SK-N-SH (cell line): ENCODE measurements around the gene CFAP221. TPM values are rescaled to one million over a fixed set of nuclear protein-coding genes. Genes with fewer than 3 reads are reported as not detected.

Source experiments
- CTCF ChIA-PET: fragments of 300-600, 350-600 bp; formaldehyde crosslinking; extraction: SDS; loops from one replicate; lab custom pipeline; 2021; lab: Yijun Ruan, JAX
- POLR2A ChIA-PET: fragments of 350-600 bp; sonication (Branson Sonifier 250); formaldehyde crosslinking; extraction: SDS; loops from one replicate; lab custom pipeline; 2020; ENCODE audit warnings: antibody characterized with exemption, inconsistent platforms; lab: Yijun Ruan, JAX
- DNase-seq: peaks from one replicate; pipeline ENCODE4 v3.0.0; 2012
- H2AFZ ChIP-seq: fragments of 200-600 bp; sonication (generic); 2 replicates; pipeline ENCODE4 v1.8.1; 2016; ENCODE audit warnings: antibody characterized with exemption, mild to moderate bottlenecking, low read depth
- H3F3A ChIP-seq: fragments of 200-600 bp; sonication (generic); replicated peaks from 2 replicates; pipeline ENCODE3; 2016; ENCODE audit warnings: antibody characterized with exemption, mild to moderate bottlenecking; ENCODE audit not compliant: insufficient read depth
- H3K27ac ChIP-seq, 2 experiments: fragments of 200-500 bp in 1 of 2; fragments of 200-600 bp in 1 of 2; sonication (Bioruptor generic) in 1 of 2; sonication (generic), shearing (Covaris generic) in 1 of 2; 2 replicates each; pipeline versions ENCODE4 v1.5.1 to v1.6.1; 2014 to 2016; ENCODE audit warnings: low read depth in 2 of 2, inconsistent platforms in 1 of 2, low read length in 1 of 2, mild to moderate bottlenecking in 1 of 2, mixed read lengths in 1 of 2
- H3K27me3 ChIP-seq: fragments of 200-600 bp; sonication (generic), shearing (Covaris generic); 2 replicates; pipeline ENCODE4 v1.6.1; 2016; ENCODE audit warnings: mixed run types; ENCODE audit not compliant: insufficient read depth
- H3K36me3 ChIP-seq, 2 experiments: fragments of 200-500 bp in 1 of 2; fragments of 200-600 bp in 1 of 2; sonication (Bioruptor generic) in 1 of 2; sonication (generic) in 1 of 2; replicated peaks in 1 of 2; 2 replicates each; pipeline versions ENCODE3 to v1.5.1; 2014 to 2016; ENCODE audit warnings: low read length in 1 of 2, mild to moderate bottlenecking in 1 of 2; ENCODE audit not compliant: insufficient read depth in 2 of 2, control insufficient read depth in 1 of 2
- H3K4me1 ChIP-seq, 2 experiments: fragments of 200-500 bp in 1 of 2; fragments of 200-600 bp in 1 of 2; sonication (Bioruptor generic) in 1 of 2; sonication (generic), shearing (Covaris generic) in 1 of 2; 2 replicates each; pipeline versions ENCODE4 v1.5.1 to v1.6.1; 2014 to 2016; ENCODE audit warnings: low read depth in 1 of 2, low read length in 1 of 2, mixed run types in 1 of 2; ENCODE audit not compliant: insufficient read depth in 2 of 2, control insufficient read depth in 1 of 2
- H3K4me2 ChIP-seq: fragments of 200-600 bp; sonication (generic), shearing (Covaris generic); 2 replicates; pipeline ENCODE4 v1.6.1; 2017; ENCODE audit warnings: mixed run types
- H3K4me3 ChIP-seq, 2 experiments: fragments of 200-500 bp in 1 of 2; fragments of 200-600 bp in 1 of 2; sonication (Bioruptor generic) in 1 of 2; sonication (generic), shearing (Covaris generic) in 1 of 2; 2 replicates each; pipeline versions ENCODE4 v1.5.1 to v1.8.1; 2014 to 2016; ENCODE audit warnings: low read depth in 2 of 2, inconsistent platforms in 1 of 2, low read length in 1 of 2, mild to moderate bottlenecking in 1 of 2, mixed read lengths in 1 of 2, moderate library complexity in 1 of 2
- H3K79me2 ChIP-seq: fragments of 200-600 bp; sonication (generic); 2 replicates; pipeline ENCODE4 v1.8.1; 2017; ENCODE audit warnings: mild to moderate bottlenecking; ENCODE audit not compliant: insufficient read depth
- H3K9ac ChIP-seq: fragments of 200-600 bp; sonication (generic); 2 replicates; pipeline ENCODE4 v1.6.1; 2017; ENCODE audit warnings: mixed run types
- H3K9me2 ChIP-seq: fragments of 200-600 bp; sonication (generic); 2 replicates; pipeline ENCODE4 v1.6.1; 2017; ENCODE audit warnings: mixed run types
- H3K9me3 ChIP-seq: fragments of 200-600 bp; sonication (generic); 2 replicates; pipeline ENCODE4 v1.6.1; 2017; ENCODE audit warnings: mixed run types, mild to moderate bottlenecking, moderate library complexity
- H4K20me1 ChIP-seq: fragments of 200-600 bp; sonication (generic); 2 replicates; pipeline ENCODE4 v1.6.1; 2017; ENCODE audit warnings: mild to moderate bottlenecking, mixed run types; ENCODE audit not compliant: insufficient read depth
- ELF1 ChIP-seq: IDR thresholded peaks from 2 replicates; pipeline ENCODE4 v1.4.0; 2012
- EZH2phosphoT487 ChIP-seq: fragments of 200-600 bp; sonication (generic); IDR thresholded peaks from 2 replicates; pipeline ENCODE4 v1.6.1; 2017; ENCODE audit warnings: low read depth, mixed run types, mild to moderate bottlenecking, antibody characterized with exemption, moderate library complexity, borderline replicate concordance
- FOSL2 ChIP-seq: IDR thresholded peaks from 2 replicates; pipeline ENCODE4 v1.4.0; 2012; ENCODE audit warnings: low read depth, mild to moderate bottlenecking, moderate library complexity, borderline replicate concordance
- GABPA ChIP-seq: IDR thresholded peaks from 2 replicates; pipeline ENCODE4 v1.4.0; 2012; ENCODE audit warnings: low read depth, mild to moderate bottlenecking
- IRF3 ChIP-seq: fragments of 150-350 bp; IDR thresholded peaks from 2 replicates; pipeline ENCODE4 v1.6.1; 2016; ENCODE audit warnings: mild to moderate bottlenecking, low read depth, low read length
- MAX ChIP-seq: IDR thresholded peaks from 2 replicates; pipeline ENCODE4 v1.4.0; 2012; ENCODE audit warnings: low read depth
- RAD21 ChIP-seq: IDR thresholded peaks from 2 replicates; pipeline ENCODE4 v1.6.1; 2012; ENCODE audit warnings: mild to moderate bottlenecking, low read length
- REST ChIP-seq: IDR thresholded peaks from 2 replicates; pipeline ENCODE4 v1.6.1; 2012; ENCODE audit warnings: mild to moderate bottlenecking, low read depth, low read length, moderate library complexity
- RFX5 ChIP-seq: IDR thresholded peaks from 2 replicates; pipeline ENCODE4 v1.6.1; 2012; ENCODE audit warnings: mild to moderate bottlenecking, improper control_type of control experiment, low read length
- SIN3A ChIP-seq: IDR thresholded peaks from 2 replicates; pipeline ENCODE4 v1.6.1; 2012; ENCODE audit warnings: low read depth, mild to moderate bottlenecking, low read length, moderate library complexity, borderline replicate concordance
- SMC3 ChIP-seq: IDR thresholded peaks from 2 replicates; pipeline ENCODE4 v1.6.1; 2012; ENCODE audit warnings: low read depth, low read length, improper control_type of control experiment
- TEAD4 ChIP-seq: IDR thresholded peaks from 2 replicates; pipeline ENCODE4 v1.4.0; 2012; ENCODE audit warnings: mild to moderate bottlenecking, borderline replicate concordance; ENCODE audit not compliant: insufficient read depth
- YY1 ChIP-seq: IDR thresholded peaks from 2 replicates; pipeline ENCODE4 v1.4.0; 2012; ENCODE audit warnings: low read depth, mild to moderate bottlenecking
- WGBS: methylation state at CpG from one replicate; pipeline ENCODE4 v1.1.6; 2017; ENCODE audit warnings: low lambda C conversion rate; 5-methylcytosine and 5-hydroxymethylcytosine counted together
- polyA plus RNA-seq, 3 experiments: library from polyadenylated mRNA; depleted of rRNA; stranded (reverse); fragments of >200 nt; gene quantifications; 2 replicates each; pipeline ENCODE4 v1.2.3, GENCODE V29; 2012

Gene CFAP221
- polyA plus RNA-seq, 1 of the 3 experiments (the other 2 are of a cell fraction) = 0.12 TPM

- Histone ChIP-seq H3K36me3 (no peaks in the 10 kb centered on the region), H3F3A (no peaks in the 10 kb centered on the region), H3K79me2 (no peaks in the 10 kb centered on the region), H3K27ac (no peak overlapping the region), H3K4me2 (no peak overlapping the region), H4K20me1 (no peaks in the 10 kb centered on the region), H3K4me3 (no peak overlapping the region), H2AFZ (no peak overlapping the region), H3K4me1 (no peaks in the 10 kb centered on the region; a peak in 2 of 4 replicates), H3K27me3 (peaks cover 26% of the 10 kb centered on the region), H3K9me2 (no peaks in the 10 kb centered on the region), H3K9me3 (no peaks in the 10 kb centered on the region), H3K9ac (no peak overlapping the region)
- ChIA-PET CTCF (no interaction called here), POLR2A (no interaction called here)
- no peak for TF ChIP-seq SIN3A
- TF ChIP-seq TEAD4 = no peak
- no peak for TF ChIP-seq SMC3
- no peak for TF ChIP-seq RAD21
- TF ChIP-seq ELF1 = no peak
- TF ChIP-seq MAX = no peak
- TF ChIP-seq RFX5 = no peak
- no peak for TF ChIP-seq EZH2phosphoT487
- TF ChIP-seq YY1 = no peak
- no peak for TF ChIP-seq FOSL2
- TF ChIP-seq GABPA = no peak
- TF ChIP-seq IRF3 = no peak
- no peak for TF ChIP-seq REST
- 34% methylated on average over 3 of the region's 3 CpGs for WGBS
- no peak for DNase-seq
These were observed 23.4 kb upstream of the CFAP221 start for GRCh38 chr2:119520696-119521432.
